Measurements from ENCODE around the gene DPYSL4. TPM values are rescaled to one million over a fixed set of nuclear protein-coding genes. Genes with fewer than 3 reads are reported as not detected.

The DPYSL4 gene
- total RNA-seq, 3 donors from 2014 or later (not counting 1 experiment from before 2014, with no cell fraction given): 0.40 to 1.3 (median 1.0) TPM

DNA sequence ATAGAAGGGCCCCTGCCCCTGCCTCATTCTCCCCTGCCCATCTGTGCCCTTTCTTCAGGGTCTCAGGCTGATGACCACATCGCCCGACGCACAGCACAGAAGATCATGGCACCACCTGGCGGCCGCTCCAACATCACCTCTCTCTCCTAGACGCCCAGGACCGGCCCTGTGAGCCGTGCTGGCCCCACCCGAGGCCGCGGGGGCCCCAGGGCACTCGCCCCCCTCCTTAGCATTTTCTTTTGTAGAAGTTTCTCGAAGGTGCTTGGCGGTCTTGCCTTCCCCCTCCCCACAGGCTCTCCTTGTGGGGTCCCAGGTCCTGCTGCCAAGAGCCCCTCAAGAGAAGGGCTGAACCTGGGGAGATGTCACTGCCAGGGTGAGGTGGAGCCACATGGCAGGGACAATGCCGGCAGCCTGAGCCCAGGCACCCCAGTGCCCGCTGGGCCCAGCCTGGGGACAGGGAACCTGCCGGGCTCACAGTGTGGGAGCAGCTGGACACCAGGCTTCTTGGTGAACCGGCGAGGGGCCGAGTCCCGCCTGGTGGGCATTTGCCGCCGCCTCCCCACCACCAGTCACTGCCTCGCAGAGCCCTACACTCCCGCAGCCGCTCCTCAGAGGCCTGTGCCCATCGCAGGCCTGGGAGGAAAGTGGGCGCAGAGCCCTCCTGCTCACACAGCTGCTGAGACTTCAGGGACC, 18.2 kb downstream of the DPYSL4 start:
- no peaks in the 10 kb centered on the region for H3K4me1 Mint-ChIP-seq
- Histone ChIP-seq H3K9me3 (ENCODE audit: control insufficient read depth, insufficient read depth, low read length) (no peaks in the 10 kb centered on the region), H3K4me1 (ENCODE audit: control insufficient read depth, insufficient read depth, low read length) (no peaks in the 10 kb centered on the region), H3K4me3 (ENCODE audit: low read length) (no peak overlapping the region), H3K36me3 (ENCODE audit: control insufficient read depth, insufficient read depth, low read length) (no peaks in the 10 kb centered on the region), H3K27me3 (ENCODE audit: control insufficient read depth, insufficient read depth, low read length) (no peaks in the 10 kb centered on the region), H3K27ac (ENCODE audit: low read length) (no peak overlapping the region)
- no peak for ATAC-seq
- TF ChIP-seq, protein P1, sequence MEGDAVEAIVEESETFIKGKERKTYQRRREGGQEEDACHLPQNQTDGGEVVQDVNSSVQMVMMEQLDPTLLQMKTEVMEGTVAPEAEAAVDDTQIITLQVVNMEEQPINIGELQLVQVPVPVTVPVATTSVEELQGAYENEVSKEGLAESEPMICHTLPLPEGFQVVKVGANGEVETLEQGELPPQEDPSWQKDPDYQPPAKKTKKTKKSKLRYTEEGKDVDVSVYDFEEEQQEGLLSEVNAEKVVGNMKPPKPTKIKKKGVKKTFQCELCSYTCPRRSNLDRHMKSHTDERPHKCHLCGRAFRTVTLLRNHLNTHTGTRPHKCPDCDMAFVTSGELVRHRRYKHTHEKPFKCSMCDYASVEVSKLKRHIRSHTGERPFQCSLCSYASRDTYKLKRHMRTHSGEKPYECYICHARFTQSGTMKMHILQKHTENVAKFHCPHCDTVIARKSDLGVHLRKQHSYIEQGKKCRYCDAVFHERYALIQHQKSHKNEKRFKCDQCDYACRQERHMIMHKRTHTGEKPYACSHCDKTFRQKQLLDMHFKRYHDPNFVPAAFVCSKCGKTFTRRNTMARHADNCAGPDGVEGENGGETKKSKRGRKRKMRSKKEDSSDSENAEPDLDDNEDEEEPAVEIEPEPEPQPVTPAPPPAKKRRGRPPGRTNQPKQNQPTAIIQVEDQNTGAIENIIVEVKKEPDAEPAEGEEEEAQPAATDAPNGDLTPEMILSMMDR (IDR thresholded peaks at IDR 0.05): no peak
- H3K4me3 Mint-ChIP-seq: no peak overlapping the region
- no peaks in the 10 kb centered on the region for H3K36me3 Mint-ChIP-seq
- no peak overlapping the region for H3K27ac Mint-ChIP-seq
- no peak for DNase-seq
- WGBS (ENCODE audit: insufficient coverage): 85% methylated on average over 27 of the region's 28 CpGs
- H3K9me3 Mint-ChIP-seq: no peaks in the 10 kb centered on the region
- no peaks in the 10 kb centered on the region for H3K27me3 Mint-ChIP-seq (ENCODE audit: low read depth in 2 of 2)
- intact Hi-C loops (cut with micrococcal nuclease): no loop called here

DNA sequence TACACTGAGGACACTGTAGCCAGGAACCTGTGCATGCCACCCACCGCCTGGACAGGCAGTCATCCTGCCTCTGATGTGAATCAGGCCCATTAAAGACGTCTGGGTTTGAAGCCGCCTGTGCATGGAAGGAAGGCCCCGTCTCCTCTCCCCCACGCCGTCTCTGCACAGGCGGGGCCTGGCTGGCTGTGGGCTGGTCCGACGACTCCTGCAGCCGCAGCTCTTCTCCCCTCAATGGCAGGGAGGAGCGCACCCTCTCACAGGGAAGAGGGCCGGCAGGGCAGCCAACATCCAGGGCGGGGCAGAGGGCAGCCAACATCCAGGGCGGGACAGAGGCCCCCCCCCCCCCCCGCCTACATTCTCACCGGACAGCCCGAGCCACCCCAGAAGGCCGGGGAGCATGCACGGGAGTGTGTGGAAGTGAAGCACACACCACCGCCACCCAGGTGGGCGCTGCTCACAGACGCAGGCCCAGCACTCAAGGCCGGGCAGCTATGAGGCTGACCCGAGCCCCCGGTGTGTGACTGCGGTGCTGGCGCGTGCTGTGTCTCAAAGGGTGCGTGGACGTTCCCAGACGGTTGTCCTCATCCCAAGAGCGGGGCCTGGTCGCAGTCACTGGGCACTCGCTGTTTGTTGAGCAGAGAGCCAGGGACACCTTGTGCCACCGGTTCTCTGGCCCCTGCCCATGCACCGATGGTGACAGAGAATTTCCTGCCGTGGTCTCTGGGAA, 19.1 kb downstream of the DPYSL4 start:
- H3K9me3 Mint-ChIP-seq: no peaks in the 10 kb centered on the region

GRCh38 chr10:132206377-132206745, 19.6 kb downstream of the DPYSL4 start:
- Mint-ChIP-seq H3K4me3 (no peak overlapping the region), H3K9me3 (no peaks in the 10 kb centered on the region), H3K27me3 (ENCODE audit: low read depth in 2 of 2) (no peaks in the 10 kb centered on the region), H3K4me1 (no peaks in the 10 kb centered on the region), H3K27ac (no peak overlapping the region), H3K36me3 (no peaks in the 10 kb centered on the region)
- intact Hi-C loops (cut with micrococcal nuclease): no loop called here
- no peak for ATAC-seq
- no peak for DNase-seq
- no peaks in the 10 kb centered on the region for H3K27me3 ChIP-seq (ENCODE audit: control insufficient read depth, insufficient read depth, low read length)
- H3K27ac ChIP-seq (ENCODE audit: low read length): no peak overlapping the region
- WGBS (ENCODE audit: insufficient coverage): 75% methylated on average over 11 of the region's 11 CpGs
- TF ChIP-seq, protein P1 (IDR thresholded peaks at IDR 0.05): no peak
- no peaks in the 10 kb centered on the region for H3K9me3 ChIP-seq (ENCODE audit: control insufficient read depth, insufficient read depth, low read length)
- no peaks in the 10 kb centered on the region for H3K4me1 ChIP-seq (ENCODE audit: control insufficient read depth, insufficient read depth, low read length)
- H3K4me3 ChIP-seq (ENCODE audit: low read length): no peak overlapping the region
- H3K36me3 ChIP-seq (ENCODE audit: control insufficient read depth, insufficient read depth, low read length): no peaks in the 10 kb centered on the region

More for the DNA sequence above, 19.1 kb downstream of the DPYSL4 start:
- H3K36me3 ChIP-seq (ENCODE audit: control insufficient read depth, insufficient read depth, low read length): no peaks in the 10 kb centered on the region
- no peaks in the 10 kb centered on the region for H3K4me1 Mint-ChIP-seq
- intact Hi-C loops (cut with micrococcal nuclease): no loop called here
- WGBS (ENCODE audit: insufficient coverage): 85% methylated on average over 32 of the region's 37 CpGs
- no peak overlapping the region for H3K27ac ChIP-seq (ENCODE audit: low read length)
- no peaks in the 10 kb centered on the region for H3K27me3 ChIP-seq (ENCODE audit: control insufficient read depth, insufficient read depth, low read length)
- no peaks in the 10 kb centered on the region for H3K36me3 Mint-ChIP-seq
- no peak overlapping the region for H3K4me3 Mint-ChIP-seq
- ATAC-seq (no peak), DNase-seq (no peak)
- TF ChIP-seq, protein P1 (IDR thresholded peaks at IDR 0.05): no peak
- H3K4me3 ChIP-seq (ENCODE audit: low read length): no peak overlapping the region
- H3K27ac Mint-ChIP-seq: no peak overlapping the region
- no peaks in the 10 kb centered on the region for H3K4me1 ChIP-seq (ENCODE audit: control insufficient read depth, insufficient read depth, low read length)
- H3K27me3 Mint-ChIP-seq (ENCODE audit: low read depth in 2 of 2): no peaks in the 10 kb centered on the region
- no peaks in the 10 kb centered on the region for H3K9me3 ChIP-seq (ENCODE audit: control insufficient read depth, insufficient read depth, low read length)

Data from natural killer cell (primary cell).